ENCODE measurements around the gene SIGLEC1. TPM values are rescaled to one million over a fixed set of nuclear protein-coding genes. Genes with fewer than 3 reads are reported as not detected.

The SIGLEC1 gene
- total and polyA plus RNA-seq, 2 of the 8 experiments (the other 6 are each of a cell fraction or from before 2014, with no cell fraction given) = 0.02 TPM; not detected in 1

GRCh38 chr20:3743251-3743650 lies 30.9 kb upstream of the SIGLEC1 start:
- Histone ChIP-seq H3K9ac (replicated peaks in 1 of 4; ENCODE audit: extremely low read depth in 1 of 4, low read depth in 3 of 4, low read length in 3 of 4) (no peak overlapping the region), H3K27me3 (replicated peaks in 1 of 4; ENCODE audit: control insufficient read depth in 3 of 4, extremely low read depth in 1 of 4, insufficient read depth in 3 of 4, low read length in 3 of 4) (peaks cover 0 to 6% (median 5%) of the 10 kb centered on the region in 4 experiments; a peak in 3 of 7 replicates), H3K23me2 (ENCODE audit: low read depth, low read length) (peaks cover 6% of the 10 kb centered on the region; the same call in 1 of the 2 replicates), H3K18ac (ENCODE audit: extremely low read depth, low read length) (no peak overlapping the region), H3K79me1 (ENCODE audit: low read depth, low read length) (no peaks in the 10 kb centered on the region), H3K14ac (ENCODE audit: insufficient read length) (no peak overlapping the region), H4K8ac (ENCODE audit: extremely low read depth, insufficient read depth, low read length) (no peak overlapping the region), H2BK5ac (ENCODE audit: low read depth, low read length) (no peak overlapping the region), H3K36me3 (ENCODE audit: control insufficient read depth in 2 of 4, insufficient read depth in 4 of 4, low read length in 3 of 4) (no peaks in the 10 kb centered on the region), H3K56ac (replicated peaks; ENCODE audit: insufficient read length, low read depth, low read length) (no peak overlapping the region), H2AFZ (ENCODE audit: low read length) (no peak overlapping the region), H4K5ac (ENCODE audit: insufficient read length, low read depth, low read length) (no peak overlapping the region), H2BK20ac (ENCODE audit: low read length) (no peak overlapping the region), H3K27ac (ENCODE audit: low read depth, low read length) (no peak overlapping the region), H4K20me1 (replicated peaks in 1 of 2; ENCODE audit: control insufficient read depth in 1 of 2, insufficient read depth in 2 of 2, low read length in 2 of 2) (no peaks in the 10 kb centered on the region), H3K23ac (ENCODE audit: insufficient read length) (no peak overlapping the region), H3K79me2 (ENCODE audit: control insufficient read depth in 1 of 2, insufficient read depth in 2 of 2, low read length in 2 of 2) (no peaks in the 10 kb centered on the region), H3K4me3 (ENCODE audit: extremely low read depth in 1 of 4, insufficient read depth in 2 of 4, low read depth in 3 of 4, low read length in 4 of 4) (no peak overlapping the region), H3K4ac (replicated peaks; ENCODE audit: insufficient read length, low read depth, low read length) (no peak overlapping the region), H2AK5ac (ENCODE audit: low read depth, low read length) (no peak overlapping the region), H2BK15ac (ENCODE audit: low read length) (no peak overlapping the region), H2BK120ac (replicated peaks; ENCODE audit: low read depth, low read length) (no peak overlapping the region), H3K9me3 (ENCODE audit: insufficient read depth in 2 of 2, low read depth in 1 of 2, low read length in 1 of 2) (no peaks in the 10 kb centered on the region), H4K91ac (replicated peaks; ENCODE audit: insufficient read length, low read length) (no peak overlapping the region), H3K4me2 (ENCODE audit: insufficient read depth in 1 of 2, low read depth in 2 of 2, low read length in 2 of 2) (no peak overlapping the region), H2BK12ac (ENCODE audit: low read depth, low read length) (no peak overlapping the region), H3K4me1 (replicated peaks in 1 of 4; ENCODE audit: control insufficient read depth in 3 of 4, insufficient read depth in 4 of 4, low read length in 3 of 4) (peaks cover 0 to 22% (median 16%) of the 10 kb centered on the region in 4 experiments; a peak in 6 of 7 replicates)
- ChIA-PET POLR2A (ENCODE audit: partially characterized antibody) (interaction anchor here (0.7 to 3.6 kb wide), 4 partner anchors 10 to 58 kb away, joined by 3 to 13 read pairs (median 4); partner anchors contain the start of gene HSPA12B), CTCF (ENCODE audit: partially characterized antibody) (interaction anchor here (0.7 to 18.6 kb wide), 6 partner anchors 11 to 67 kb away, joined by 3 to 308 read pairs (median 8); partner anchors contain the start of genes ADISSP, HSPA12B, SIGLEC1 and SPEF1)
- TF ChIP-seq RNF2 (IDR thresholded peaks at IDR 0.05; ENCODE audit: borderline replicate concordance, low read depth, low read length, missing control alignments, poor library complexity, severe bottlenecking) (no peak), SRF (IDR thresholded peaks at IDR 0.05; ENCODE audit: low read depth, low read length) (no peak), YY1 (IDR thresholded peaks at IDR 0.05; ENCODE audit: low read depth, low read length) (no peak), RAD21 (IDR thresholded peaks at IDR 0.05 in 1 of 2, conservative IDR thresholded peaks at IDR 0.05 in 1 of 2; ENCODE audit: low read depth in 2 of 2, low read length in 2 of 2) (no peak), TAF7 (optimal IDR thresholded peaks at IDR 0.05; ENCODE audit: borderline replicate concordance, low read depth, low read length) (no peak), TEAD4 (IDR thresholded peaks at IDR 0.05; ENCODE audit: low read depth, low read length) (no peak), KDM4A (IDR thresholded peaks at IDR 0.05; ENCODE audit: low read depth, low read length, severe bottlenecking) (no peak), SIX5 (IDR thresholded peaks at IDR 0.05; ENCODE audit: low read depth, low read length) (no peak)
- FAIRE-seq (no peak), DNase-seq (ENCODE audit: low read depth in 1 of 2, low spot score in 2 of 2) (no peak)
- 70% methylated on average over 2 of the region's 2 CpGs; no CpG with 5 or more reads in 1 of the 2 experiments for whole genome bisulfite sequencing, 2 experiments (ENCODE audit: extremely low coverage in 1 of 2, insufficient coverage in 1 of 2, insufficient read length in 1 of 2, insufficient replicate concordance in 2 of 2, low coverage in 1 of 2, low lambda C conversion rate in 2 of 2, missing lambda C conversion rate in 1 of 2)

Measured in H1 (cell line).